Stimulated activated CD4-positive, alpha-beta T cell treated with anti-CD3 and anti-CD28 coated beads, Interleukin-4, amount 100 ng/mL, for 4 hours (primary cell): ENCODE results near the gene KCNN3.
A peak's percentile ranks its signal among the peaks of the same experiment; 100 is the strongest.

Experiments used
- DNase-seq, 2 experiments: peaks; one replicate each; pipeline ENCODE4 v3.0.0-alpha.2; 2020

KCNN3 gene

GRCh38 chr1:154768456-154769125 is 101.5 kb downstream of the KCNN3 start:
- DNase-seq, result no peak

- DNase-seq, result no peak
Measured at GRCh38 chr1:154767315-154768240, 102.5 kb downstream of the KCNN3 start.

- no peak for DNase-seq
Measured at GRCh38 chr1:154765970-154766369, 104.1 kb downstream of the KCNN3 start.

- DNase-seq, result no peak
Measured at GRCh38 chr1:154764773-154765172, 105.3 kb downstream of the KCNN3 start.

GRCh38 chr1:154764181-154764580 is 105.9 kb downstream of the KCNN3 start:
- no peak for DNase-seq

GRCh38 chr1:154760469-154760933 is 109.6 kb downstream of the KCNN3 start:
- peak; percentile 84 to 90 for DNase-seq

- DNase-seq, result no peak
Measured at GRCh38 chr1:154759793-154760192, 110.3 kb downstream of the KCNN3 start.

GRCh38 chr1:154759196-154759595 is 110.9 kb downstream of the KCNN3 start:
- peak; percentile 57 to 90 for DNase-seq

- no peak for DNase-seq
Measured at GRCh38 chr1:154758346-154758745, 111.7 kb downstream of the KCNN3 start.

GRCh38 chr1:154756793-154757548 is 113.1 kb downstream of the KCNN3 start:
- no peak for DNase-seq

- peak in 1 of 2 experiments; percentile 47 for DNase-seq
Measured at GRCh38 chr1:154755858-154756730, 114.0 kb downstream of the KCNN3 start.

- no peak for DNase-seq
Measured at GRCh38 chr1:154753426-154753825, 116.7 kb downstream of the KCNN3 start.

GRCh38 chr1:154752273-154753030 is 117.6 kb downstream of the KCNN3 start:
- no peak for DNase-seq

GRCh38 chr1:154751690-154752089 is 118.4 kb downstream of the KCNN3 start:
- DNase-seq, result no peak

- no peak for DNase-seq
Measured at GRCh38 chr1:154750681-154751665, 119.1 kb downstream of the KCNN3 start.

- DNase-seq, result peak; percentile 29 to 41
Measured at GRCh38 chr1:154749078-154749760, 120.9 kb downstream of the KCNN3 start.

- DNase-seq, result no peak
Measured at GRCh38 chr1:154748405-154748775, 121.7 kb downstream of the KCNN3 start.

GRCh38 chr1:154747740-154748404 is 122.2 kb downstream of the KCNN3 start:
- DNase-seq, result peak; percentile 48 to 59

- no peak for DNase-seq
Measured at GRCh38 chr1:154747380-154747739, 122.7 kb downstream of the KCNN3 start.
